AG04450 (cell line): ENCODE measurements around the gene NFASC. TPM values are rescaled to one million over a fixed set of nuclear protein-coding genes. Genes with fewer than 3 reads are reported as not detected.

Experiments
- CTCF ChIA-PET: fragments of 300-600, 350-600 bp; formaldehyde crosslinking; extraction: SDS; loops from one replicate; lab custom pipeline; 2022; ENCODE audit warnings: antibody characterized with exemption, inconsistent platforms; lab: Charles Lee
- POLR2A ChIA-PET: fragments of 350-600 bp; formaldehyde crosslinking; extraction: SDS; loops from one replicate; lab custom pipeline; 2021; ENCODE audit warnings: antibody characterized with exemption, inconsistent platforms; lab: Yijun Ruan, JAX
- DNase-seq: peaks from one replicate; pipeline ENCODE4 v3.0.0-alpha.2; 2011; ENCODE audit warnings: low read depth, low spot score
- H3K27ac ChIP-seq: one replicate; pipeline ENCODE4 v1.5.1; 2012; ENCODE audit warnings: low read depth, low read length, control low read depth
- H3K27me3 ChIP-seq: one replicate; pipeline ENCODE4 v1.6.0; 2012; ENCODE audit warnings: low read length; ENCODE audit not compliant: control insufficient read depth, insufficient read depth
- H3K4me3 ChIP-seq: 2 replicates; pipeline ENCODE4 v1.5.1; 2011; ENCODE audit warnings: mild to moderate bottlenecking, low read depth, low read length, control low read depth
- H3K9me3 ChIP-seq: 2 replicates; pipeline ENCODE4 v1.5.1; 2012; ENCODE audit warnings: low read length; ENCODE audit not compliant: control insufficient read depth, insufficient read depth
- CTCF ChIP-seq: IDR thresholded peaks from 2 replicates; pipeline ENCODE4 v1.5.1; 2011; ENCODE audit warnings: low read depth, low read length, control low read depth, inconsistent platforms
- polyA plus RNA-seq: library from polyadenylated mRNA; depleted of rRNA; stranded (reverse); fragments of >200 nt; gene quantifications from 2 replicates; pipeline ENCODE4 v1.2.3, GENCODE V29; 2011

Gene NFASC
- polyA plus RNA-seq, 1 experiment: 1.8 TPM

- POLR2A ChIA-PET: no interaction called here
- Histone ChIP-seq H3K27ac (no peak overlapping the region), H3K9me3 (no peaks in the 10 kb centered on the region), H3K4me3 (no peak overlapping the region), H3K27me3 (no peaks in the 10 kb centered on the region)
- CTCF ChIA-PET: no interaction called here
- no peak for TF ChIP-seq CTCF
- no peak for DNase-seq
Measured at GRCh38 chr1:204863730-204864129, 6.9 kb upstream of the NFASC start.

GRCh38 chr1:204866051-204866596 is 4.5 kb upstream of the NFASC start:
- DNase-seq: no peak
- Histone ChIP-seq H3K9me3 (no peaks in the 10 kb centered on the region), H3K27me3 (no peaks in the 10 kb centered on the region), H3K27ac (no peak overlapping the region), H3K4me3 (no peak overlapping the region)
- POLR2A ChIA-PET: no interaction called here
- TF ChIP-seq CTCF: no peak
- CTCF ChIA-PET: no interaction called here

- POLR2A ChIA-PET: no interaction called here
- H3K4me3 ChIP-seq: no peak overlapping the region
- H3K27me3 ChIP-seq: no peaks in the 10 kb centered on the region
- no peaks in the 10 kb centered on the region for H3K9me3 ChIP-seq
- CTCF ChIA-PET: no interaction called here
- no peak for DNase-seq
- TF ChIP-seq CTCF: no peak
- no peak overlapping the region for H3K27ac ChIP-seq
Measured at GRCh38 chr1:204867203-204867602, 3.5 kb upstream of the NFASC start.

- ChIA-PET CTCF (no interaction called here), POLR2A (no interaction called here)
- Histone ChIP-seq H3K4me3 (no peak overlapping the region), H3K27ac (no peak overlapping the region), H3K27me3 (no peaks in the 10 kb centered on the region), H3K9me3 (no peaks in the 10 kb centered on the region)
- TF ChIP-seq CTCF: no peak
- no peak for DNase-seq
Measured at GRCh38 chr1:204867666-204868339, 2.9 kb upstream of the NFASC start.

GRCh38 chr1:204868340-204868700 is 2.3 kb upstream of the NFASC start:
- H3K27me3 ChIP-seq: no peaks in the 10 kb centered on the region
- POLR2A ChIA-PET: no interaction called here
- CTCF ChIA-PET: no interaction called here
- TF ChIP-seq CTCF: no peak
- H3K4me3 ChIP-seq: no peak overlapping the region
- H3K27ac ChIP-seq: no peak overlapping the region
- H3K9me3 ChIP-seq: no peaks in the 10 kb centered on the region
- DNase-seq: no peak
